ENCODE data around the gene RCOR3. TPM values are rescaled to one million over a fixed set of nuclear protein-coding genes. Genes with fewer than 3 reads are reported as not detected.

The RCOR3 gene
- total RNA-seq, 1 donor from 2014 or later = 8.9 TPM

Other genes starting within 250 kb of the RCOR3 start
- not detected in 2 replicates for gene KCNH1, start 125.2 kb upstream of the RCOR3 start, total RNA-seq
- gene TRAF5, start 67.5 kb downstream of the RCOR3 start, total RNA-seq = 7.8 and 8.5 TPM in 2 replicates
- not detected in 2 replicates for gene RD3, start 232.8 kb downstream of the RCOR3 start, total RNA-seq